ENCODE data around the gene CCDC158.
A peak's percentile ranks its signal among the peaks of the same experiment; 100 is the strongest.
"Not testable (repeated sequence)": the region's sequence is repeated elsewhere in the genome, so short reads cannot be mapped to it uniquely, and the experiment has no call there.

Gene CCDC158

DNA sequence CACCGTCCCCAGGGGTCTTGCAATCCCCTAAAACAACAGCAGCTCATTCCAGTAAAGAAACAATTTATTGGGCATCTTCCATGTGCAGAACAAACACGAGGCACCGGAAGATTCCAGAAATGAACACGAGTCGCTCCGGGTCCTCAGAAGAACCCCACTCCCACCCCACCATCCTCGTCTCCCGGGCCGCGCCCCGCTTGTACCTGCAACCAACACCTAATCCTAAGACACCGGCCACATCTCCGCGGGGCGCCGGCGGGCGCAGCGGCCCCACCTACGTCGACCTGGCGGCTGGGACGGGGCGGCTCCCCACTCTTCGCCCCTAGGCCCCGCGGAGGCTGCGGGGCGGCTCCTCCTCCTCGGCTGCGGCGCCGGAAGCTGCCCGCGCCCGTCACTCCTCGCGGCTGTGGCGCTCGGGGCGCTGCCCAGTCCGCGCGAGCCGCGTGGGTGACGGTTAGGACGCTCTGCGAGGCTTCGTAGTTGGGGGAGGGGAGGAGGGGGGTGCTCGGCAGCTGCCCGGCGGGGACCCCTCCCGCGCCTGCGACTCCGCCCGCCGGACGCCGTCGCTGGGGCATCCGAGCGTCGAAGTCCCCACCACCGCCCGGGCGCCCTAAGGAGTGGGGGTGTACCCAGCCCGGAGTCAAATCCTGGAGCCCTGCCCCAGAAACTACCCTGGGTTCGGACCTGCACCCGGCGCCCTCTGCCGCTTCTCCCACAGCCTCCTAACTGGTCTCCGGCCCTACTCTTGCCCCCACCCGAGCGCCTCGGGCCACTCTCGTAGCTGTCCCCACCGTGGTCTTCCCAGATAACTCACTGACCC lies at the start of gene CCDC158:
Gene CCDC158 (minus strand): TSS at position 380 of the 820 bp plus-strand sequence. CDS start 17,934 bp downstream, outside the sequence.
- DNase-seq = peak in 2 of 3 donors; percentile 31 to 55

GRCh38 chr4:76470532-76470931 lies 49.6 kb upstream of the CCDC158 start:
- DNase-seq = no peak

- DNase-seq = no peak
Observed at GRCh38 chr4:76470064-76470463, 49.1 kb upstream of the CCDC158 start.

DNA sequence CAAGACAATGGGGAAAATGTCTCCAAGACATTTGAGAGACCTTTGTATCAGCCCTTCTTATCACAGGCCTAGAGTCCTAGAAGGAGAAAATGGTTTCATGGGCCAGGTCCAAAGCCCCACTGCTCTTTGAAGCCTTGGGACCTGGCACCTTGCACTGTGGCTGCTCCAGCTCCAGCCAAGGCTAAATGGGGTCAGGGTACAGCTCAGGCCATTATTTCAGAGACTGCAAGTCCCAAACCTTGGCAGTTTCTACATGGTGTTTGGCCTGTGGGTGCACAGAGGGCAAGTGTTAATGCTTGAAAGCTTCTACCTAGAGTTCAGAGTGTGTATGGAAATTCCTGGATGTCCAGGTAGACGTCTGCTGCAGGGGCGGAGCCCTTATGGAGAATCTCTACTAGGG lies 42.6 kb upstream of the CCDC158 start:
- DNase-seq = no peak

DNA sequence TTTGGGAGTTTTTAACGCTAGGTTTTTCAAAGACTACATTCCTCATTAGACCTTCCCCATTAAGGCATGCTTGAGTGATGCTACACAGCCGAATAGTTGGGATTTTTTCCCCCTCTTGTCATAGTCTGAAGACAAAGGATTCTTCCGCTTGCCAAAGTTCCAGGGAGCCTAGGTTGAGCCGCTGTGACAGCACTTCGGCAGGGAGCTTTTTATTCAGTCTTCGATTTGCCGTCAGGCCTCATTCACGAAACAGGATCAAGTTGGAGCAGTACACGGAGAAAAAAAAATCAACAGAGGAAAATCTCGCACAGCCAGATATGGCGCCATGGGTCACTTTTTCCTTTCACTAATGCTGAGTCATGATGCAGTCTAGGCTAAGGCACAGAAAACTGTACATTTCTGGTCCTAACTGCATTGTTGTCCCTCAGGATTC lies 38.4 kb upstream of the CCDC158 start:
- DNase-seq = no peak

DNA sequence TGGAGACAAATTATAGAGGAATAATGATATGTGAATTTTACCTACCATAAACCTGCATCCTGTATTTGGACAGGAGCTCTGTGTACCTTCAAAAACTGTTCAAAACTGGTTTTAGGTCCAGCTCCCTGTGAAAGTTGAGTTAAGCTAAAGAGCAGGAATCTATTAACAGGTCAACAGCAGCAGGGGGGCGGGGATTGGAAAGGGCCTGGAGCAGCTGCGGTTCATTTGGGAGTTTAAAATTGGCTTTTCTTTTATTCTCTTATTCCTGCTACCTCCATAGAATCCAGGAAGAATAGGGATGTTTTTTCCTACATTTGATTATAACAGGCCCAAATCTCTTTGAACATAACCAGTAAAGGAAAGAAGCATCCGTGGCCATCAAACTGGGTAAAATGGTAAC lies 37.9 kb upstream of the CCDC158 start:
- no peak for DNase-seq

DNA sequence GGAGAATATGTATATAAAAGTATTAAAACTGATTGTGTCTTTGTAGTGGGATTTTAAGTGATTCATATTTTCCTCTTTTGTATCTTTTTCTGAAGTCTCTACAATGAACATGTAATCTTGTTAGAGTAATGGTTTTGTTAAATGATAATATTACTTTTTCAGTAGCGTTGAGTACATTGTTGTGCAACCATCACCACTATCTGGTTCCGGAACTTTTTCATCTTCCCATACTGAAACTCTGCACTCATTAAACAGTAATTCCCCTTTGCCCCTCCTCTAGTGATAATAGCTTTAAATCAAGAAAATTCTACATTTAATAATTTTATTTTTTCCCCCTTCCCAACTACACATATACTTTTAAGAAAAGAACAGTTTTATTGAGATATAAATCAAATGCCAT lies 37.4 kb upstream of the CCDC158 start:
- DNase-seq = no peak

GRCh38 chr4:76457885-76458284 lies 36.9 kb upstream of the CCDC158 start:
- DNase-seq = no peak

DNA sequence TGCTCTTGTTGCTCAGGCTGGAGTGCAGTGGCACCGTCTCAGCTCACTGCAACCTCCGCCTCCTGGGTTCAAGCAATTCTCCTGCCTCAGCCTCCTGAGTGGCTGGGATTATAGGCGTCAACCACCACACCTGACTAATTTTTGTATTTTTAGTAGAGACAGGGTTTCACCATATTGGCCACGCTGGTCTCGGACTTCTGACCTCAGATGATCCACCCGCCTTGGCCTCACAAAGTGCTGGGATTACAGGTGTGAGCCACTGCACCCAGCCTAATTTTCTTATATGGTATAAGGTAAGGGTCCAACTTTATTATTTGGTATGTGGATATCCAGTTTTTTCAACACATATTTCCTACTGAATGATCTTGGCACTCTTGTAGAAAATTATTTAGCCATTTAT lies 33.1 kb upstream of the CCDC158 start:
- not testable (repeated sequence) for DNase-seq

- DNase-seq = no peak
Observed at GRCh38 chr4:76453232-76453631, 32.3 kb upstream of the CCDC158 start.

- DNase-seq = no peak
Observed at GRCh38 chr4:76449833-76450232, 28.9 kb upstream of the CCDC158 start.

DNA sequence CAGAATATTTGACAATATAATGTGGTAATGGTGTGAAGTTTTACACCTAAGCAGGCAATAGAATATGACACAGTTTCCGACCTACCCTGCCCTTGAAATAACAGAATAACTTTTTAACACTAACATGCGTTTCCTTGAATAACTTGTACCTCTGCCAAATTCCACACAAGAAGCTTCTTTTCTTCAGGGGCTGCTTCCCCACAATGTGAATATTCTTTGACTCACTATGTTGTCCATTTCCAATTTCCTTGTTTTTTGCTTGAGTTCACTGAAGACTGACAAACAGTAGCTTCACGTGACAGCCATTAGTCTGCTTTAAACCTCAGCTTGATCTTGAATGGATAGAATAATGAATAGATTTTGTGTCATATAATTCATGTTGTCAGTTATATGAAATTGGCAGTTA lies 28.4 kb upstream of the CCDC158 start:
- no peak for DNase-seq

DNA sequence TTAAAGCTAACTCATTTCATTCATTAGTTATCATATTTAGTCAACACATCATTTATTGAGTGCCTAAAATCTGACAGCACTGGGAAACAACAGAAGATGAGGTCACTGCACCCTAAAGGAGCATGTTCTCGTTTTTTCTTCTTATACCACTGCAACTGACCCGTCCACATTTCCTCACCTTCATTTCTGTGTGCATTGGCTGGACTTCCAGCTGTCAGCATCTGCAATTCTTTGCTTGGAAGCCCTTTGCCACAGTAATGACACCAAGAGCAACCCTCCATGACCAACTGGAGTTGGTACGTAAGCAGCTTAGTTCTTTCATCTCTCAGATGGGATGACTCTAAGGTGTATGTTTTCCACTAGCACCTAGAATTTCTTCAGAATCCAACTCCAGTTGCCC lies 27.3 kb upstream of the CCDC158 start:
- DNase-seq = no peak

DNA sequence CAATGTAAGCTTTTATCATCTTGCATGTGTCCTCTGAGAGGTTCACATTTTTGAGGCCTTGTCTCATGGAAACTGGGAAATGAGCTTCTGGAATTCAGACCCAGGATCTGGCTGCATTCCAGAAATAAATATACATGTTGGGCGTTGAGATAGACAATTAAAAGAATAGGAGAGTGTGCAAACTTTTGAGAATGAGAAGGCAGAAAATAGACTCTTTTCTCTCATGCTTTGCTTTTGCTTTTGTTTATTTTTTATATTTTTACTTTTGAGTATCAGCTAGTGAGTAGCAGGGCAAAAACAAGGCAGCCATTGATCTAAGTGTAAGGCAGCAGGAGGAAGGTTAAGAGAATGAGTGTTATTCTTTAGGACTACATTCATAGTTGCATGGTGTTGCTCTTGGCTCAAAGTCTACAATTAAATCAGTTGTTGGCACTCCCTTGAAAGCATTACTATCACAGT lies 26.5 kb upstream of the CCDC158 start:
- DNase-seq = no peak

DNA sequence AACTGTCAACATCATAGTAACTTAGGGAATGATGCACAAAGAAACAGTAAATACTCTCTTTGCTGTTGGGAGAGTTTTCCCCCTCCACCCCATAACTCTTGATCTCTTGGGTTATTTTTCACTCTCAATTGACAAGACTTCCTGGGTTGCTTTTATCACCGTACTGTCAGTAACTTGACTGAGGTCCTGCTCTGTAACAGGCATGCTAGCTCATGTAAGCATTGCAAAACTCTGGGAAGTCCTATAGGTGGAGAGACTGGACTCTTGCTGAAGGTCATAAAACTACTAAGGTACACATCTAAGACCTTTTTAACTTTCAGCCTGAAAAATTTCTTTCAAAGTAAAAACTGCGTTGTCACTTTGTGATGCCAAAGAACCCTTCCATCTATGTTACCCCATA lies 25.0 kb upstream of the CCDC158 start:
- DNase-seq = no peak

DNA sequence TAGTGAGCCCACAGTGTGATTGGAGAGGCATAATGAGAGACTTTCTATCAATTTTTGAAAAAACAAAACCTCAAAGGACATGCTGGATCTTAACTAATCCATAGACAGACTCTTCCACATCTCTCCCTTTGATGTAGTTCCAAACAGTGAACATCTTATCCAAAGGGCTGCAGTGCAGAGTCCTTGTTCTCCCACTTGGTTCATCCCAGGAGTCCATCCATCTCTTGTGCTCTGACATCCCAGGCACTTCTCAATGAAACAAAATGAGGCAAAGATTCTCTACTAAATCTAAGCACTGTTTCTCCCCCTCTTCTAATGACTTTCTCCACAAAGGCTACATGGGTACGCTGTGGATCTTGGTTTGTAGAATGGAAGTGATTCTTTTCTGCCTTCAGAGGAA lies 22.4 kb upstream of the CCDC158 start:
- DNase-seq = no peak

GRCh38 chr4:76442807-76443206 lies 21.9 kb upstream of the CCDC158 start:
- DNase-seq = no peak

- DNase-seq = no peak
Observed at GRCh38 chr4:76441881-76442280, 20.9 kb upstream of the CCDC158 start.

DNA sequence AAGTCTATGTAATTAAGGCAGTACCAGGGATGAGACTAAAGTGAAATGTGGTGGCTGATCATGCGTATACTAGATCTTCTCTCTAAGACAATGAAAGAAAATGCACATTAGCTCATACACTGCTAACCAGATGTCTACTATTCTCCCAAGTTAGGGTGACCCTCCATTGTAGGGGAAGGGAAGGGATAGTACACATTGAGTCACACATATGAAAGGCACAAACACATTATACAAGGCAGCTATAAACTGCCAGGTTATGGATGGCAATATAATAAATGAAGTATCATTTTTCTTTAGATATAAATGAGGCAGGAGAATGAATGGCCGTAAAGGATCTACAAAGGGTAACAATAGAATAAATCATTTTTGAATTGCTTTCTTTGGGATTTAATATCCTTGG lies 18.6 kb upstream of the CCDC158 start:
- DNase-seq = no peak

DNA sequence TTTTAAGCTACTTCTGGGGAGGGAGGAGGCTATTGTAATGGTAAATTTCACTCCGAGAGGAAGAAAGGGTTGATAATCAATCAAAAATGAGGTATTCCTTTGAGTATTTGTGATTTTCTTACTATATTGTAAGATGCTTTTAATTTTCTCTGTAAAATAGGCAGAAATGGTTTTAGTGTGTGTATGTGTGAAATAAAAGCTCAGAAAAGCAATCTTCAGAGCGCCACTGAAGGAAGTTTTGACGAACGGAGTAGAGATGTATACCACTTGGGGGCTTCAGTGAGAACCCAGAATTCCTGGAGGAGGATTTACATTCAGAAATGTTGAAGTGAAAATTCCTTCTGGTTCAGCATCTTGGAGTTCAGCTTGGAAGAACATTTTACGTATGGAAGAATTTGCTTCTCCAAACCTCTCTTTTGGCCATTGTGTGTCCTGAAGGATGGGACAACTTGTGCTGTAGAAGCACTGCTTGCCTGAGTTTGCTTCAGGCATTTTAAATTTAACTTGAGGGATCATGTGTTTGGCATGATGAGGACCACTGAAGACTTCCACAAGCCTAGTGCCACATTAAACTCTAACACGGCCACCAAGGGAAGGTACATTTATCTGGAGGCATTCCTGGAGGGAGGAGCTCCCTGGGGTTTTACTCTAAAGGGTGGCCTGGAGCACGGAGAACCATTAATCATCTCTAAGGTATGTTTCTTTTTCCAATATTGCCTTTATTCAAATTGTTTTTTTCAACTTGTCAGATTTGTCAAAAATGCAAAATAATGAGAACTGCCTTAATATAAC lies 14.8 kb upstream of the CCDC158 start:
- no peak for DNase-seq

GRCh38 chr4:76434901-76435527 lies 14.1 kb upstream of the CCDC158 start, which contains the start of gene SHROOM3:
SHROOM3 (plus strand) TSS chr4:76435229; CDS start chr4:76436053, 824 bp downstream.
- no peak for DNase-seq

GRCh38 chr4:76430519-76431388 lies 9.8 kb upstream of the CCDC158 start:
- peak; percentile 59 to 72 (median 71) for DNase-seq

Measured in suppressor macrophage treated with lipopolysaccharide for 1 hour (primary cell).